GM10266 (cell line): ENCODE results near the gene CUBN.

Experiments
- DNase-seq: peaks from one replicate; pipeline ENCODE4 v3.0.0; 2012; ENCODE audit errors: extremely low spot score
- CTCF ChIP-seq: IDR thresholded peaks from 2 replicates; pipeline ENCODE4 v1.5.1; 2012; ENCODE audit warnings: mild to moderate bottlenecking, low read depth; ENCODE audit not compliant: control insufficient read depth, insufficient read depth; ENCODE audit errors: missing control alignments

The CUBN gene

DNA sequence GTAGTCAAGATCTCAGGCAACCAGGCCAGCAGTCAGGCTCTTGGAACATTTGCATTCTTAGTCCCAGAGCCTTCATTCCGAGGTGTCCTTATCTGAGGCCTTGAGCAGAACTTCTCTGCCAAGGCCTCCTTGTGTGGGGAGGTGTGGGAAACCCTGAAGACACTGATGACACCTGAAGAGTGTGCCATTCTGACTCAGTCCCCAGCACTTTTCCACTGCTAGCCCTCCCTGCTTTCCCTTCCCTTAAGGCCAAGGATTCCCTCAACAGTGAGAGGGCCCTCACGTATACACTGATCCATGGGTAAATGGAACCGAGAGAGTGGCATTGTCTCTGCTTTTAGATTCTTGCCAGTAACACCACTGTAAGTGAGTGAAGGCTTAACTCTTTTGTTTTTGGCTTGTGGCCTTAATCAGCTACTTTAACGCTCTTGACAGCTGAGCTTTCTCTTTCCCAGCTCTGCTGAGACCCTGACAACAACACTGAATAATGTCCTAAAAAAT is 41.6 kb upstream of the CUBN start:
- no peak for DNase-seq
- TF ChIP-seq CTCF: no peak

DNA sequence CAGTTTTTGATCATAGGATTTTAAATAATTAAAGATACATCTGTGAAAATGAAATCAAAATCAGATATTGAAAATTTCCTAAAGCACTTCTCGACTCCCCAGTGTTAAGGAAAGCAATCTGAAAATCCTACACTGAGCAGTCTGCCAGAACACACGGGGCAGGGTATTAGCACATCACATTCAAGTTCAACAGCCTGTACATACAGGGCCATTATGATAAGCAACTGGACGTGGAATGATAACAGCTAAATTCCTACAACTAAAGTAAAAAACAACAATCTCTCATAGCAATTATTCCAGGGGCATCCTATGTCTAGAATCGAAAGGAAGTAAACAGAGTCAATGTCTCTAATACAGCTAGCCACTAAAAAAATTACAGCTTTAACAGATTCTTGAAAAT is 40.2 kb upstream of the CUBN start:
- no peak for TF ChIP-seq CTCF
- no peak for DNase-seq

DNA sequence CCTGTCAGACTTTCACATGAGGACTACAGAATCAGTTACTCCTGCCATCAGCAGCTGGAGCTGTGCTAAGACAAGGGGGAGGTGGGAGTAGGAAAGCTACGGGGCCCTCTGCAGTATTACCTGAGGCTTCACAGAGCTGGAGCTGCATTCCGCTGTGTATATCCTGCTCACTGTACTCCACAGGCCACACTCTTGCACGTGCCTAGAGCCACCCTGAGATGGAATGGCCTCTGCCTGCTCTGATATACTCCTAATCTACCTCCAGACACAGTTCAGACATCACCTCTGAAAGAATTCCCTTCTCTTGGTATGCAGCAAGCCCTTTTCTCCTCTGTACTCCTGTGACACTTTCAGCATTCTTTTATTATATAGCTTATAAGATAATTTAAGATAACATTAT is 37.1 kb upstream of the CUBN start:
- no peak for TF ChIP-seq CTCF
- no peak for DNase-seq

GRCh38 chr10:17162828-17163227 is 33.2 kb upstream of the CUBN start:
- DNase-seq: no peak
- no peak for TF ChIP-seq CTCF

DNA sequence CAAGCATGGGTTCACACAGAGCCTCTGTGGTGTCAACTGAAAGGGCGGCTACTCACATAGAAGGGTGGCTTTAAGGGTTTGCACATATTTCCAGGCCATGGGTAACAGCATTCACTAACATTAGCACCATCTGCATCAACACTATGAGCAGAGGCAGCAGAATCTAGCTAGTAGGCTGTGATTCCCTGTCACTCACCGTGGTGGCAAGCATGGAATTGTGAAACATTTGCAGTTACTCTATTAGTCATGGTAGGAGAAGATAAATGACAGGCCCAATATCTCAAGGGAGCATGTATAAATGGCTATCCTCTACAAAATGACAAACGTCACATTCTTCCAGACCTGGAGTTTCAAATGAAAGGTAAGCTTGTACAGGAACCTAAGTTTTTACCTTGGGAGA is 32.2 kb upstream of the CUBN start:
- DNase-seq: no peak
- TF ChIP-seq CTCF: no peak

DNA sequence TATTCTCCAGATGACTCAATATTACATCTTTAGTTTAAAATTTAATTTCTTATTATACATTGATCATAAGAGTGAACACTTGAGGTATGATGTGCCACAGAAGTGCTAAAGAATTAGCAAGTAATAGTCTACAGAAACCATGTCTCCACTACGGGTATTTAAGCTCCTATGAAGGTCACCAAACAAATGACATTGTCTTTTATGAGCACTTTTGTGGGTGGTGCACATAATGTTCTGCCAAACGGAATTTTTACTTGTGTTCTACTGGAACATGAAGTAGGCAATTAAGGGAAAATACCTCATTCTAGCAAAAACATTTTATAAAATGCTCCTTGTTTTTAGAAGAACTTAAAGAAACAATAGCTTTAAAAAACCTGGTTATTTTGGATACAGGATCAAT is 27.4 kb upstream of the CUBN start:
- no peak for TF ChIP-seq CTCF
- DNase-seq: no peak

DNA sequence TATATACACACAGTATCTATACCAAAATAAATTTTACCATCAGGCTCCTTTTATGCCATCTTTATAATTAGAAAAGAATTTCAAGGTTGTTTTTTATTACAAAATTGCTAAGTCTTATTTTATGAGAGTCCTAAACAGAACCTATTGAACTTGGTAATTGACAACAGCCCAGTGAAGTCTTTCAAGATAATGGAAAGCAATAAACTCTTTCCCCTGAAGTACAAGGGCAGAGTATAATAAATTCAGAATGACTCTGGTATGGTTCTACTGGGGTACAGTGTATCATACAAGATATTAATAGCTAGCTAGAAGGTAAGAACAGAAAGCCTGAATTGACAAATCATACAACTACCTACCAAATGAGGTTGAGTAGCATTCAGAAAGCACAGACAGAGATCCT is 26.2 kb upstream of the CUBN start:
- no peak for TF ChIP-seq CTCF

More for the DNA sequence above, 26.2 kb upstream of the CUBN start:
- no peak for DNase-seq
